ENCODE measurements around the gene ZNF18. TPM values are rescaled to one million over a fixed set of nuclear protein-coding genes. Genes with fewer than 3 reads are reported as not detected.

Gene ZNF18
- polyA plus RNA-seq, 1 experiment = 6.2 TPM

DNA sequence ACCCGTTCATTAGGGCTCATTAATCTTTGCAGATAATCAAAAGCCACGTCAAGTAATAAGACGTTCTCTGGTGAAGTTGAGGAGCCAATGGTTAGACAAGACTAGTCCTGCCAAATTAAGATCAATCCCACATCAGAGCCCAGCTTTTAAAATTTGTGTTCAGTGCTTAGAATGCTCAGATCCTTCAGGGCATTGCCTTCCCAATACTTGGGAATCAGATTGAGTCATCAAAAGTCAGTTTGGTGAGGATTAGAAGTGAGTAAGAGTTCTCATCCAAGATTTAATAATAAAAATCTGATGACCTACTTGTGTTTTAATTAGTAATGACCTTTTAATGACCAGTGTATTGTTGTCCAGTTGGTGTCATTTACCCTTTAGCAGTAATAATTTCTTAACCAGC is 43.2 kb upstream of the ZNF18 start:
- H3K36me3 ChIP-seq (ENCODE audit: control insufficient read depth, insufficient read depth, low read length) = no peaks in the 10 kb centered on the region
- POLR2A ChIA-PET = no interaction called here
- TF ChIP-seq, protein P1, sequence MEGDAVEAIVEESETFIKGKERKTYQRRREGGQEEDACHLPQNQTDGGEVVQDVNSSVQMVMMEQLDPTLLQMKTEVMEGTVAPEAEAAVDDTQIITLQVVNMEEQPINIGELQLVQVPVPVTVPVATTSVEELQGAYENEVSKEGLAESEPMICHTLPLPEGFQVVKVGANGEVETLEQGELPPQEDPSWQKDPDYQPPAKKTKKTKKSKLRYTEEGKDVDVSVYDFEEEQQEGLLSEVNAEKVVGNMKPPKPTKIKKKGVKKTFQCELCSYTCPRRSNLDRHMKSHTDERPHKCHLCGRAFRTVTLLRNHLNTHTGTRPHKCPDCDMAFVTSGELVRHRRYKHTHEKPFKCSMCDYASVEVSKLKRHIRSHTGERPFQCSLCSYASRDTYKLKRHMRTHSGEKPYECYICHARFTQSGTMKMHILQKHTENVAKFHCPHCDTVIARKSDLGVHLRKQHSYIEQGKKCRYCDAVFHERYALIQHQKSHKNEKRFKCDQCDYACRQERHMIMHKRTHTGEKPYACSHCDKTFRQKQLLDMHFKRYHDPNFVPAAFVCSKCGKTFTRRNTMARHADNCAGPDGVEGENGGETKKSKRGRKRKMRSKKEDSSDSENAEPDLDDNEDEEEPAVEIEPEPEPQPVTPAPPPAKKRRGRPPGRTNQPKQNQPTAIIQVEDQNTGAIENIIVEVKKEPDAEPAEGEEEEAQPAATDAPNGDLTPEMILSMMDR (IDR thresholded peaks at IDR 0.05; ENCODE audit: insufficient read depth, low read depth, low read length) = no peak
- H3K4me3 ChIP-seq (ENCODE audit: low read depth, low read length) = no peak overlapping the region
- CTCF ChIA-PET = no interaction called here
- H3K27me3 ChIP-seq (ENCODE audit: control insufficient read depth, insufficient read depth, low read length) = no peaks in the 10 kb centered on the region
- no peak for DNase-seq (ENCODE audit: low read depth)

DNA sequence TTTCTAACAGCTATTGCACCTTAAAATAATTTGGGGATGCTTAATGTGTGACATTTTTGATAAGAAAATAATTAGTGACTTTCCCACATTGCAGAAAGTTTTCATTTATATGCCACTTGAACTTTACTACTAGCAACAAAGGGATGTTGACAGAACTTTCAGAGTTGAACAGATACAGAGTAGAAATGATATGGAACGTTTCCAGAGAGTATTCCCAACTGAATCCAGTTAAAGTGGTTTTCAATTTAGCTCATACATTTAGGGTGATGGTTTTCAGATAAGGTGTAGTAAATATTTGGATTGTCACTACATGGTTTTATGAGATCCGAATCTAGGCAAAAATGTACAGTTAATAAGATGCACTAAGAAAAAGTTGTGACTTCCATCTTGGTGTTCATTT is 40.7 kb upstream of the ZNF18 start:
- no peak for DNase-seq (ENCODE audit: low read depth)
- Histone ChIP-seq H3K27me3 (ENCODE audit: control insufficient read depth, insufficient read depth, low read length) (no peaks in the 10 kb centered on the region), H3K4me3 (ENCODE audit: low read depth, low read length) (no peak overlapping the region), H3K36me3 (ENCODE audit: control insufficient read depth, insufficient read depth, low read length) (no peaks in the 10 kb centered on the region)
- ChIA-PET POLR2A (no interaction called here), CTCF (interaction anchor here (2.0 kb wide), 1 partner anchor 12 kb away, joined by 5 read pairs; no protein-coding TSS in a partner anchor)
- TF ChIP-seq, protein P1 (IDR thresholded peaks at IDR 0.05; ENCODE audit: insufficient read depth, low read depth, low read length) = no peak

DNA sequence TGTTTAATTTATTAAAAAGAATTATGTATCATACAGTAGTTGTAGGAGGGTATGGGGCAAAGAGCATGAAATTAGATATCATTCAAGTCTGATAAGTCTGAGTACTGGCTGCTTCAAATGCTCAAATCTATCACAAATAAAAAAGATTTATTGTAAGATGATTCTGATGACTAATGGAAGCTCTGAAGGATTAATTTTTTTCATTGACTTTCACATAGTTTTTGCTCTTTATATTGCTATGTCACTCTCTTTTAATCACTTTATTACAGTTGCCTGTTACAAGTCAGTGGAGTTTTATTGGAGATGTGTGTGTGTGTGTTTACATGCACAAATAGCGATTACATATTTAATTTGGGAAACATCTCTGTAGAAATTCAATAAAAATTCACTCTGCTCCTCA is 38.4 kb upstream of the ZNF18 start:
- POLR2A ChIA-PET = no interaction called here
- TF ChIP-seq, protein P1 (IDR thresholded peaks at IDR 0.05; ENCODE audit: insufficient read depth, low read depth, low read length) = no peak
- no peaks in the 10 kb centered on the region for H3K27me3 ChIP-seq (ENCODE audit: control insufficient read depth, insufficient read depth, low read length)
- CTCF ChIA-PET = no interaction called here
- H3K4me3 ChIP-seq (ENCODE audit: low read depth, low read length) = no peak overlapping the region
- H3K36me3 ChIP-seq (ENCODE audit: control insufficient read depth, insufficient read depth, low read length) = no peaks in the 10 kb centered on the region
- no peak for DNase-seq (ENCODE audit: low read depth)

DNA sequence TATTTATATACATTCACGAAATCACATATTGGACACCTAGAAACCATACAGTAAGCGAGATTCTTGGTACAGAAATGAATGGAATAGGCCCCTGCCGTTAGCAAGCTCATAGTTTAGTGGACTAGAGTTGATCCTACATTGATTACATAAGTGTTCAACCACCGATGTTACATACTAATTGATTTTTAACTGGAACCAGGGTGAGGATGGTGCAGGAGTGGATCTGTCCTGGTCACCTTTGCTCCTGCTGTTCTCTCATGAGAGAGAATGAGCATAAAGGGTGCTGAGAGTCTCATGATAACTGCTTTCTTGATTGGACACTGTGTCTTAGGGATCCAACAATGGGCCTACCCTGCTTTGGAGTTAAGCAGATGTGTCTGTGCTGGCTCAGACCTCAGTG is 37.3 kb upstream of the ZNF18 start:
- Histone ChIP-seq H3K4me3 (ENCODE audit: low read depth, low read length) (no peak overlapping the region), H3K36me3 (ENCODE audit: control insufficient read depth, insufficient read depth, low read length) (no peaks in the 10 kb centered on the region), H3K27me3 (ENCODE audit: control insufficient read depth, insufficient read depth, low read length) (no peaks in the 10 kb centered on the region)
- CTCF ChIA-PET = no interaction called here
- no peak for DNase-seq (ENCODE audit: low read depth)
- TF ChIP-seq, protein P1 (IDR thresholded peaks at IDR 0.05; ENCODE audit: insufficient read depth, low read depth, low read length) = no peak
- POLR2A ChIA-PET = no interaction called here

DNA sequence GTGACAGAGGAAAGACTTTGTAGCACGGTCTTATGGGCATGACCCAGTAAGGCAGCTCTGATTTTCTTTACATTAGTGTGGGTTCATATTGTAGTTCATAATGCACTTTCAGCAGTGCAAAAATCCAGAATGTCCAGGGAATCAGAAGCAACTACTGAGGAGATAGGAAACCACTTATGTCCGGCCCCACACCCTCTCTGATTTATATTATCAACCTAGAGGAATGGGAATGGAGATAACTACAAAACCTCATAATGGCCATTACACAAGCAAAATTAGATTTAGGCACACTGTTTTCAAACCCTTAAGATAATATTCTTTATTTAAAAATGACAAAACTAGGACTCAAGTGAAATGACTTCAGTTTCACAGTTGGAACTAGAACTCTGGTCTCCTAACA is 31.3 kb upstream of the ZNF18 start:
- Histone ChIP-seq H3K4me3 (ENCODE audit: low read depth, low read length) (no peak overlapping the region), H3K36me3 (ENCODE audit: control insufficient read depth, insufficient read depth, low read length) (no peaks in the 10 kb centered on the region), H3K27me3 (ENCODE audit: control insufficient read depth, insufficient read depth, low read length) (no peaks in the 10 kb centered on the region)
- POLR2A ChIA-PET = no interaction called here
- TF ChIP-seq, protein P1 (IDR thresholded peaks at IDR 0.05; ENCODE audit: insufficient read depth, low read depth, low read length) = no peak
- DNase-seq (ENCODE audit: low read depth) = no peak
- CTCF ChIA-PET = no interaction called here
